ENCODE measurements around the gene CORO2A. TPM values are rescaled to one million over a fixed set of nuclear protein-coding genes. Genes with fewer than 3 reads are reported as not detected.

The CORO2A gene
- total RNA-seq, 2 donors from 2014 or later: 1.2 to 3.1 TPM

- Histone ChIP-seq H3K4me1 (ENCODE audit: control insufficient read depth in 1 of 2, low read depth in 2 of 2) (no peaks in the 10 kb centered on the region), H3K27me3 (replicated peaks; ENCODE audit: insufficient read depth) (no peaks in the 10 kb centered on the region), H3K4me3 (no peak overlapping the region), H3K36me3 (no peaks in the 10 kb centered on the region), H3K27ac (no peak overlapping the region), H3K9me3 (no peaks in the 10 kb centered on the region)
- TF ChIP-seq CTCF (IDR thresholded peaks at IDR 0.05): no peak
- ATAC-seq (ENCODE audit: insufficient number of reproducible peaks, low FRiP score, low read depth): no peak
- no peak for DNase-seq (ENCODE audit: low spot score)
Observed at GRCh38 chr9:98099346-98099745, 93.1 kb downstream of the CORO2A start.

DNA sequence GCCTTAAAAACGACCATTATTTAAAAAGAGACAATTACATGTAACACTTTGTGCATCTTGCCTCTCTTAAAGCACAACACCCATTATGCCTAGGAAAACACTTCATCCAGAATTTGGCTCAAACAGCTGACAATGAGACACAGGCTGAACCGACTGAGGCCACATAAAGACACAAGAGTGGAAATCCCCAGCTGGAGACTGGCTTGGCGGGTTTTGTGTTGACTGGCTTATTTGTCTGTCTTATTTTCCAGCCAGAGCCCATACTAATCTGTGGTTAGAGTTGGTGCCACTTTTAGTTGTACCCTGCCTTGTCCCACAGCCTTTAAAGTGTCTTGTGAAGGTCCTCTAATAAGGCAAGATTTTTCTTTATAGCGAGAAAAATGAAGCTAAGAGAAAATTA, 94.6 kb downstream of the CORO2A start:
- ATAC-seq (ENCODE audit: insufficient number of reproducible peaks, low FRiP score, low read depth): no peak
- no peak for TF ChIP-seq CTCF (IDR thresholded peaks at IDR 0.05)
- no peaks in the 10 kb centered on the region for H3K36me3 ChIP-seq

GRCh38 chr9:98096091-98096490, 96.3 kb downstream of the CORO2A start:
- no peak overlapping the region for H3K4me3 ChIP-seq
- no peak for TF ChIP-seq CTCF (IDR thresholded peaks at IDR 0.05)
- ATAC-seq (ENCODE audit: insufficient number of reproducible peaks, low FRiP score, low read depth) (no peak), DNase-seq (ENCODE audit: low spot score) (no peak)
- H3K36me3 ChIP-seq: no peaks in the 10 kb centered on the region
- no peaks in the 10 kb centered on the region for H3K4me1 ChIP-seq (ENCODE audit: control insufficient read depth in 1 of 2, low read depth in 2 of 2)
- no peaks in the 10 kb centered on the region for H3K27me3 ChIP-seq (replicated peaks; ENCODE audit: insufficient read depth)
- no peak overlapping the region for H3K27ac ChIP-seq
- no peaks in the 10 kb centered on the region for H3K9me3 ChIP-seq

More for the DNA sequence above, 94.6 kb downstream of the CORO2A start:
- Histone ChIP-seq H3K27me3 (replicated peaks; ENCODE audit: insufficient read depth) (no peaks in the 10 kb centered on the region), H3K9me3 (no peaks in the 10 kb centered on the region), H3K27ac (no peak overlapping the region), H3K4me3 (no peak overlapping the region), H3K4me1 (ENCODE audit: control insufficient read depth in 1 of 2, low read depth in 2 of 2) (no peaks in the 10 kb centered on the region)
- no peak for DNase-seq (ENCODE audit: low spot score)

DNA sequence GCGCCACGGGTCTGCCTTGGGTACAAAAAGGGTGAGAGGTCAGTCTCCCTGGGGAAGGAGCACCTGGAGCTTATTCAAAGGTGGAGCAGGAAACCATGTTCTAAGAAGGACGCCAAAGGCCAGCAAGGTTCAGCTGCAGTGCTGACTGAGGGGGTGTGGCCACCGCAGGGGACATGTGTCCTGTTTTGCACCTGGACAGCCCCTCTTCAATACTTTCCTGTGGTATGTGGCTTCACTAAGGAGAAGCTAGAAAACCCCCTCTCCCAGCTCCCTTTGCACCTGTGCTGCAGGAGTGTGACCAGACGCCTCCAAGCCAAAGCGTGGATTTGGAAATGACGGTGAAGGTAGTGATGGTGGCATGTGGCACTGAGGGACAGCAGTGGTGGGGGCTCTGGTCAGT, 97.0 kb downstream of the CORO2A start:
- Histone ChIP-seq H3K36me3 (no peaks in the 10 kb centered on the region), H3K27me3 (replicated peaks; ENCODE audit: insufficient read depth) (no peaks in the 10 kb centered on the region), H3K9me3 (no peaks in the 10 kb centered on the region), H3K4me3 (no peak overlapping the region), H3K4me1 (ENCODE audit: control insufficient read depth in 1 of 2, low read depth in 2 of 2) (no peaks in the 10 kb centered on the region), H3K27ac (no peak overlapping the region)
- DNase-seq (ENCODE audit: low spot score): no peak
- TF ChIP-seq CTCF (IDR thresholded peaks at IDR 0.05): no peak
- no peak for ATAC-seq (ENCODE audit: insufficient number of reproducible peaks, low FRiP score, low read depth)

DNA sequence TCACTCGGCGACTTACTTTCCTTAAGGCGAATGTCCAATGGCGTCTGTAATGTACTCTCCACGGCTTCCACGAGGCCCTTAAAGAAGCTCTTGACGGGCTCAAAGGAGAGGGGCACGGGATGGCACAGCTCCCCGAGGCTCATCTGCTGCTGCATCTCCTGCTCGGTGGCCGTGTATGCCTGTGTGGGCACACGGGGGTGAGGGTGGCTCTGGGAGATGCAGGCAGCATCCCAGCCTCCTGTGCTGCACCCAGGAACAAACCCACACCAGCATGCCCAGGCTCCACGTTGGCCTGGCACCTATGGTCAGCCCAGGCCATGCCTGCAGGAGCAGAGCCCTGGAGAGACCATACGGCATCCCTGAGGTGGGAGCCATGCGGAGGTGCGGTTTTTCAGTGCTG, 97.6 kb downstream of the CORO2A start:
- Histone ChIP-seq H3K36me3 (no peaks in the 10 kb centered on the region), H3K4me3 (no peak overlapping the region), H3K27me3 (replicated peaks; ENCODE audit: insufficient read depth) (no peaks in the 10 kb centered on the region), H3K9me3 (no peaks in the 10 kb centered on the region), H3K4me1 (ENCODE audit: control insufficient read depth in 1 of 2, low read depth in 2 of 2) (no peaks in the 10 kb centered on the region), H3K27ac (no peak overlapping the region)
- TF ChIP-seq CTCF (IDR thresholded peaks at IDR 0.05): no peak
- DNase-seq (ENCODE audit: low spot score): no peak
- ATAC-seq (ENCODE audit: insufficient number of reproducible peaks, low FRiP score, low read depth): no peak
